HL-60 (cell line): ENCODE data around the gene PIH1D1.
A peak's percentile ranks its signal among the peaks of the same experiment; 100 is the strongest.

Experiments used
- DNase-seq, 2 experiments: peaks; one replicate each; pipeline ENCODE4 v3.0.0-alpha.2; 2010 to 2020; ENCODE audit warnings: low read depth in 1 of 2, low spot score in 1 of 2
- H3K27ac ChIP-seq: fragments of 250-450 bp; sonication (Bioruptor Pico); replicated peaks from 2 replicates; pipeline ENCODE4 v1.5.1; 2020; ENCODE audit warnings: mild to moderate bottlenecking, moderate library complexity
- H3K27me3 ChIP-seq: fragments of 250-450 bp; sonication (Bioruptor Pico); 2 replicates; pipeline ENCODE4 v1.5.1; 2021; ENCODE audit warnings: mild to moderate bottlenecking, moderate library complexity; ENCODE audit not compliant: insufficient read depth, poor library complexity, severe bottlenecking
- H3K4me3 ChIP-seq: replicated peaks from 2 replicates; pipeline ENCODE4 v1.5.1; 2011; ENCODE audit warnings: mild to moderate bottlenecking, control low read depth, low read length; ENCODE audit not compliant: insufficient read depth
- CTCF ChIP-seq: IDR thresholded peaks from one replicate; pipeline ENCODE4 v1.5.1; 2011; ENCODE audit warnings: low read length, control low read depth, inconsistent platforms; ENCODE audit not compliant: insufficient read depth
- GABPA ChIP-seq: IDR thresholded peaks from 2 replicates; pipeline ENCODE4 v1.6.1; 2012; ENCODE audit warnings: low read depth
- POLR2AphosphoS5 ChIP-seq: IDR thresholded peaks from 2 replicates; pipeline ENCODE4 v1.6.1; 2012; ENCODE audit warnings: low read depth
- REST ChIP-seq: IDR thresholded peaks from 2 replicates; pipeline ENCODE4 v1.6.1; 2012; ENCODE audit warnings: low read depth; ENCODE audit not compliant: insufficient replicate concordance
- SPI1 ChIP-seq: IDR thresholded peaks from 2 replicates; pipeline ENCODE4 v1.6.1; 2012; ENCODE audit warnings: low read depth, mild to moderate bottlenecking, borderline replicate concordance

PIH1D1 gene

GRCh38 chr19:49455773-49456172 is 4.2 kb upstream of the PIH1D1 start:
- Histone ChIP-seq H3K27ac (no peak overlapping the region), H3K27me3 (no peaks in the 10 kb centered on the region), H3K4me3 (no peak overlapping the region)
- TF ChIP-seq REST (no peak), CTCF (no peak), GABPA (no peak), POLR2AphosphoS5 (no peak), SPI1 (no peak)
- DNase-seq = no peak

- TF ChIP-seq GABPA = no peak
- no peak for TF ChIP-seq CTCF
- no peak for TF ChIP-seq REST
- no peak for TF ChIP-seq SPI1
- TF ChIP-seq POLR2AphosphoS5 = no peak
- Histone ChIP-seq H3K27ac (peak overlapping the region; percentile 97), H3K4me3 (peak overlapping the region; percentile 71), H3K27me3 (no peaks in the 10 kb centered on the region)
- DNase-seq = peak in 1 of 2 experiments; percentile 67
Measured at GRCh38 chr19:49453757-49454240, 2.2 kb upstream of the PIH1D1 start.

- Histone ChIP-seq H3K4me3 (peak within 1 kb of the TSS; percentile 71), H3K27ac (peak within 1 kb of the TSS; percentile 97), H3K27me3 (no peaks in the 10 kb centered on the region)
- peak; percentile 93 for TF ChIP-seq POLR2AphosphoS5
- TF ChIP-seq GABPA = no peak
- TF ChIP-seq CTCF = no peak
- peak; percentile 56 for TF ChIP-seq REST
- 0 out of 2 replicates have a peak, but pooled peaks have one; percentile 11 for TF ChIP-seq SPI1
- peak; percentile 94 to 98 for DNase-seq
Measured at GRCh38 chr19:49453013-49453756, 1.6 kb upstream of the PIH1D1 start, which contains the start of gene ALDH16A1. Gene ALDH16A1 (plus strand): TSS chr19:49453225. CDS start chr19:49453332, 107 bp downstream.
